Erythroblast (primary cell): ENCODE measurements around the gene MKI67.

ENCODE experiments used
- GATA1 ChIP-seq: IDR thresholded peaks from 2 replicates; pipeline ENCODE4 v1.6.1; 2011; ENCODE audit warnings: low read depth, mild to moderate bottlenecking, control low read depth, low read length, moderate library complexity
- POLR2A ChIP-seq: IDR thresholded peaks from 2 replicates; pipeline ENCODE4 v1.6.1; 2011; ENCODE audit warnings: mild to moderate bottlenecking, low read length

DNA sequence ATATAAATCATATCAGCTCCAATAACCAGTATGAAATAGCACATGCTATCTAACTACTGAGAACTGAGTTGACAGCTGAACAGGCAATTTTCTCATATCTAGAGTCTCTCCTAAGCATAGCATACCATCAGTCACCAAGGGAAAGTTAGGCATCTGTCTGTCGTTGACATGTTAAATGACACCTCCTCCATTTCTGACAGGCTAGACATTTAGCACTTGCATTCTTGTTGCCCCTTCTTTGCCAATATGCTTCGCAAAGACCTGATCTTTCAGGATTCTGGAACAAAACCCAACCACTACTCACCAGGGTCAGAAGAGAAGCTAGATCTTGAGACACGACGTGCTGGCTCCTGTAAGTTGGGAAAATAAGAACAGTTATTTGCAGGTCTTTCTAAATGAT is 10.0 kb downstream of the MKI67 start:
- TF ChIP-seq POLR2A (no peak), GATA1 (no peak)
